ENCODE results near the gene TPX2. TPM values are rescaled to one million over a fixed set of nuclear protein-coding genes. Genes with fewer than 3 reads are reported as not detected.
"Not testable (repeated sequence)": the region's sequence is repeated elsewhere in the genome, so short reads cannot be mapped to it uniquely, and the experiment has no call there.

TPX2 gene
- total RNA-seq, 1 donor from 2014 or later, result 39.3 TPM

- no peak for DNase-seq (ENCODE audit: low read depth, low spot score)
These were observed 19.2 kb upstream of the TPX2 start for GRCh38 chr20:31719644-31720485.

DNA sequence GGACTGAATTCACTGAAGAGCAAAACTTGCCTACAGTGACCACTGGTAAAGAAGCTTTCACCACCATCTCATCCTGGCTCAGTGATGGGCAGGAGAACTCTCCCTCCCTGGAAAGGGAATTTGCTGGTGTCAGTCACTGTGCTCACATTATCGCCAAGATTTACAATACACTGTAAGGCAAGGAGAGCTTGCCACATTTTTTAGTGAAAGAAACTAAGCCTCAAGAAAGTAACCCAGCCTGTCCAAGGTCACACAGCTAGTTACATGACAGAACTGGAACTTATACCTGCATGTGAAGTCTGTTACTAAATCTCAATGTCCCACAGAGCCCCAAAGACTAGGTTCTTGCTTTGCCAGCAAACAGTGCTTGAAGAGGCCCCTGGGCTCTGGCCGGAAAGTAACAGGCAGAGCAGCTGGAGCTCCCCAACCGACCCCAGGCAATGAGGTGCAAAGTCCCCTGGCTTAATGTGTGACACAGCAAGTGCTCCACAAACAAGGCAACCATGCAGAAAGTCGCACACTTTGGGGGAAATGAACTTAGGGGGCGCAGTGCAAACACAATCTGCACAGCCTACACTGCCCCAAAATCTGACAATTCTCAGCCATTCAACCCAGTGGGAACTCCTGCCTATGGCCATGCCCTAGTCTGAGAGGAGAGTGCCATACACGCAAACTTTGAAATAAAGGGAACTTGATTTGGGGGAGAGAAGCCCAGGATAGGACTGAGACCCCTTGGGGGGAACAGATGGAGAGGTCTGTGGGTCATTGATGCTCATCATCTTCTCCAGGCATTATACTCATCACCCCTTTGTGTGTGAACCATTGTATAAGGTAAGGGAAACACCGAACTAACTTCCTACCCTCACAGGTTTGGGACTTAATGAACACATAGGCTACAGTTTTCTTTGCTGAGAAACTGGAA is 18.3 kb upstream of the TPX2 start:
- no peak for DNase-seq (ENCODE audit: low read depth, low spot score)

DNA sequence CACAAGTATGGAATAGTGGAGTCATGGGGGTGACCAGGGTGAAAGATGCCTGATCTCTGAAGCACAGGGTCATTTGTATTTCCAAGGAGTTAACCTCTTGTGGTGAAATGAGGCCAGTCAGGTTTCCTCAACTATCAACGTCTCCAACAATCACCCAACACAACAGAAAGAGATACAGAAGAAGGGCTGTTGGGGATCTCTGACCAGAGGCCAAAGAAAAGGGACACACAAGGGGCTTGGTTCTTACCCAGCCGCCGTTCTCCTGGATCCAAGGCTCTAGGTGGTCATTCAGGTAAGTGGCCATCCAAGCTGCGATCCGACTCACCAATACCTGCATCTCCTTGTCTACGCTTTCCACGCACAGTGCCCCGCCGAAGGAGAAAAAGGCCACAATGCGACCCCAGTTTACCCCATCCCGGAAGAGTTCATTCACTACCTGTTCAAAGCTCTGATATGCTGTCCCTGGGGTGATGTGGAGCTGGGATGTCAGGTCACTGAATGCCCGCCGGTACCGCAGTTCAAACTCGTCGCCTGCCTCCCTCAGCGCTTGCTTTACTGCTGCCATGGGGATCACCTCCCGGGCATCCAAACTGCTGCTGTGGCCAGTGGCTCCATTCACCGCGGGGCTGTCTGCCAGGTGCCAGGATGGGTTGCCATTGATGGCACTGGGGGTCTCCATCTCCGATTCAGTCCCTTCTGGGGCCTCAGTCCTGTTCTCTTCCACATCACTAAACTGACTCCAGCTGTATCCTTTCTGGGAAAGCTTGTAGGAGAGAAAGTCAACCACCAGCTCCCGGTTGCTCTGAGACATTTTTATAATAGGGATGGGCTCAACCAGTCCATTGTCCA is 17.5 kb upstream of the TPX2 start:
- no peak for DNase-seq (ENCODE audit: low read depth, low spot score)

DNA sequence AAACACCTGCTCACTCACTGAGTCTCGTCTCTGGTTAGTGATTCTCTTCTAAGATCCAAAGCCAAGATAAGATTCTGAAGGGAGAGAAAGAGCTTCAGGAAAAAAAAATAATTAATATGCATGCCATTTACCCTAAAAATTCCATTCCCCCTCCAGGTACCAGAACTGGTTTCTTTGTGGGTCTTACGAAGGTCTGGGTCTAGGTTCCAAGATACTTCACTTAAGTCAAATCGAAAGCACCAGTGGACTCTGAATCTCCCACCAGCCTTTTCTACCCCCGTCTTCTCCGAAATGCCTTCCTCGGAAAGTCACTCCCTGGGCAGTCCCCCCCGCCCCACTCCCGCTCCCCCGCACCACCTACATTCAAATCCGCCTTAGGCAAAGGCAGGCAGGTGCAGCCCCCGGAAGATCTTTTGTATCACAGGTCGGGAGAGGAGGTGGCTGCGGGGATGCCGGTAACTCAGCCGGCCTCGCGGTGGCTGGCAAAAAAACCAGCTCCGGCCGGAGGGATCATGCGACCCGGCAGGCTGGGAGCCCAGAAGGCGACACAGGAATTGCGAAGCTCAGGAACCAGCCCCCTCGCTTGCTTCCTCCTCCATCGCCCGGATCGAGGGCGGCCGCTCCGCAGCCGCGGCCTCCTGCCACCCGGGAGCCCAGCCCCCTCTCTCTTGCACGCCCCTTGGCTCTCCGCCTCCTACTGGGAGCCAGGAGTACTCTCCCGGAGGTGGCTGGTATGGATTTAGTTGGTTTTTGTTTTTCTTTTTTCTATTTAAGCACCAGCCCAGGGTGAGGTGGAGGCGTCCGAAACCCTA is 16.6 kb upstream of the TPX2 start, which contains the start of gene BCL2L1:
BCL2L1 (minus strand) TSS at position 612 of the 812 bp plus-strand sequence. CDS start 650 bp downstream, outside the sequence.
- peak; percentile 56 for DNase-seq (ENCODE audit: low read depth, low spot score)

DNA sequence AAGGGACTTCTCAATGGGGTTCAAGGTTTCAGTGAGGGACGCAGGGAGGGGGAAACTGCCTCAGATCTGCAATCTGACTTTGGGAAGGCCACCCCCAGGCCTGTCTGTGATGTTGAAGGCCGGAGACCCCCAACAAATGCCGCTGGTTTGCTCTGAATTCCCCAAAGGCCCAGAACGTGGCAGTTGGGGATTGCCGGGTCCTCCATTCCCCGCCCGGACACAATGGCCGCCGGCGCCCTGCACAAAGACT is 16.1 kb upstream of the TPX2 start:
- DNase-seq (ENCODE audit: low read depth, low spot score), result no peak

DNA sequence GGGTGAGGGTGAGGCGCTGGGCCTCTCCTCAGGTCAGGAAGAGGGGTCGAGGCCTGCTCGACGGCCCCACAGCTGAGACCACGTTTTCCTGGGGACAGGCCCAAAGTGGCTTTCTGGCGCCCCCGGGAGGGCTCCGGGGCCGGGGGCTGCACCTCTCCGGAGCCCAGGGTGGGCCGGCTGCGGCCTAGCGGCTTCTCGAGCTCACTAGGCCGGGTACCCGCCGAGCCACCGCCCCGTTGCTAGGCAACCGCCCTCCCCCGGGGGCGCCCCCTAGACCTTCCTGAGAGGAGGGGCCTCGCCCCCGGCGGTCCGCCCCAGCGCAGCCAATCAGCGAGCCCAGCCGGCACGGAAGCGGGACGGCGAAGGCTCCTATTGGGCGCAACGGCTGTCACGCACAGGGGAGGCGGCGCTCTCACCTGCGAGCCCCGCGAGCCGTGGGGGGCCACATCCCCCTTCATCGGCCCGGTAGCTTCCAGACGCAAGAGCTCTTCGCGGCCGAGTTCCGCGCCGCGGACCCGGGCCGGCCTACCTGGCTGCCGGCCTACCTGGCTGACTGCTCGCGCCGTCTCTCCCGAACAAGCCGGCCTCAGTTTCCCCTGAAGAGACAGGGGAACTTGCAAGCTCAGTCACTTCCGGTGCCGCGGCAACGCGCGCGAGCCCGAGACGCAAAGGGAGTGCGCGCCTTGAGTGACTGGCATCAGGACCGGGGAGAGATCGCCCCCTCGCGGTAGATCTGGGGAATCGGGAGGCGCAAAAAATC is 15.6 kb upstream of the TPX2 start:
- DNase-seq (ENCODE audit: low read depth, low spot score), result peak; percentile 92

DNA sequence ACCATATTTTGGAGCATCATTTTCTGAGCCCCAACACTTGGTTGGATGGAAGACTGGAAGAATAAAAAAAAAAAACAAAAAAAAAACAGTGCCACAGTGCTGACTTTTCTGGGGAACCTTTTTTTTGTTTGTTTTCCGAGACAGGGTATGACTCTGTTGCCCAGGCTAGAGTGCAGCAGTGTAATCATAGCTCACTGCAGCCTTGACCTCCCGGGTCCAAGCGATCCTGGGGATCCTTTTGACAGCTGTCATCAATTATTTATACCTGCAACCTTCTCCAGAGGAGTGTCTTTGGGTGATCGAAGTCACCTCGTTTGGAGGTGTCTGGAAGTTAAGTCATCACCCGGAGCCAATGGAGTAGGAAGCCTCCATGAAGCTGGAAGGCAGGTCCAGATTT is 7.8 kb upstream of the TPX2 start:
- DNase-seq (ENCODE audit: low read depth, low spot score), result no peak

- DNase-seq (ENCODE audit: low read depth, low spot score), result no peak
These were observed 474 bp downstream of the TPX2 start for GRCh38 chr20:31739550-31739977.

GRCh38 chr20:31740208-31740607 is 1.1 kb downstream of the TPX2 start:
- DNase-seq (ENCODE audit: low read depth, low spot score), result no peak

- no peak for DNase-seq (ENCODE audit: low read depth, low spot score)
These were observed 1.7 kb downstream of the TPX2 start for GRCh38 chr20:31740656-31741323.

- DNase-seq (ENCODE audit: low read depth, low spot score), result no peak
These were observed 7.2 kb downstream of the TPX2 start for GRCh38 chr20:31746068-31746878.

DNA sequence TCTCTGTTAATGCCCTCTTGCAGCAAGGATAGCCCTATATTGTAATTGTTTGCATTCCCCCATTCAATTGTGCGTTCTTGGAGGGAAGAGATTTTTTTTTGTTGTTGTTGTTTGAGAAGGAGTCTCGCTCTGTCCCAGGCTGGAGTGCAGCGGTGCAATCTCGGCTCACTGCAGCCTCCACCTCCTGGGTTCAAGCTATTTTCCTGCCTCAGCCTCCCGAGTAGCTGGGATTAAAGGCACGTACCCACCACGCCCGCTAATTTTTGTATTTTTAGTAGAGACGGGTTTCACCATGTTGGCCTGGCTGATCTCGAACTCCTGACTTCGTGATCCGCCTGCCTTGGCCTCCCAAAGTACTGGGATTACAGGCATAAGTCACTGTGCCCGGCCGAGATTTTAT is 7.9 kb downstream of the TPX2 start:
- not testable (repeated sequence) for DNase-seq (ENCODE audit: low read depth, low spot score)

DNA sequence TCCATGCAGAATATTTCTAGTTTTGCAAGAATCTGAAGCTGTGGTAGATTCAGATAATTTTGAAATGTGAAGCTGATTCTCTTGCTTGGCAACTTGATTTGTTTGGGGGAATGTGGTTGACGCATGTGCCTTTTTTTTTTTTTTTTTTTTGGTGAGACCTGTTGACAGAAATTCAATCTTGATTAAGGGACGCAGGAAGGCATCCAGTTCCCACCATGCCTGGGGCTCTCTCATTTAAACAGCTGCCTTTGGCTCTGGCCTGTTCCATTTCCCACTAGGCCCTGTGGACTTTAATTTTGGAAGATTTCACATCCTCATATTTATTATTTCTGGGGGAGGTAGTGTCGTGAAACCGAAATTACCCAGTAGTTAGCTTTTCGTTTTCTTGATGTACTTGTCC is 8.6 kb downstream of the TPX2 start:
- DNase-seq (ENCODE audit: low read depth, low spot score), result no peak

DNA sequence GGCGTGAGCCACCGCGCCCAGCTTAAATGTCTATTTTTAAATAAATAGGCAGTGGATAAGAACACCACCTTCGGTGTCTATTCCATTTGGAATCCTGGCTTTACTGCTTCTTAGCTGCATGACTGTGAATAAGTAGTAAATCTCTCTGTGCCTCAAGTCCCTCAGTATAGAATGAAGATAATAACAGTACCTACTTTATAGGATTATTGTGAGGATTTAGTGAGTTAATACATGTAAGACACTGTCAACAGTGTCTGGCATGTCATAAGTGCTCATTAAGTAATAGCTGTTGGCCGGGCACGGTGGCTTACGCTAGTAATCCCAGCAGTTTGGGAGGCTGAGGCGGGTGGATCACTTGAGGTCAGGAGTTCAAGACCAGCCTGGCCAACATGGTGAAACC is 10.1 kb downstream of the TPX2 start:
- no peak for DNase-seq (ENCODE audit: low read depth, low spot score)

- no peak for DNase-seq (ENCODE audit: low read depth, low spot score)
These were observed 12.0 kb downstream of the TPX2 start for GRCh38 chr20:31751126-31751525.

GRCh38 chr20:31757254-31757653 is 18.2 kb downstream of the TPX2 start:
- no peak for DNase-seq (ENCODE audit: low read depth, low spot score)

DNA sequence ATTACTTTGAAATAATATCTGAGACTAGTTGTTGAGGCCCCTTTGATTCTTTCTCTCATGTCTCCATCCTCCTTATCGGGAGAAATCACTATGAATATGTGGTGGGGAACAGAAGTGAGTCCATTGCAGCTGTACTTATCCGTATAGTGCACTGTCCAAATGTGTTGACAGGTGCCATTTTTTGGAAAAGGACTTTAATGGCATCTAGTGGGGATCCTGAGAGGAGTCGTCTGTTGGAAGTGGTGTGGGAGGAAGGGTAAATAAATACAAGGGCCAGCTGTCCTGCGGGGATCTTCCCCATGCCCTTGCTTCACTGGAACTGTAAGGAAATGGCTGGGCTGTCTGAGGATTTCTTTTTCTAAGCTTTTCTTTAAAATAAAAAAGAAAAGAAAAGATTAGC is 19.4 kb downstream of the TPX2 start:
- DNase-seq (ENCODE audit: low read depth, low spot score), result no peak

DNA sequence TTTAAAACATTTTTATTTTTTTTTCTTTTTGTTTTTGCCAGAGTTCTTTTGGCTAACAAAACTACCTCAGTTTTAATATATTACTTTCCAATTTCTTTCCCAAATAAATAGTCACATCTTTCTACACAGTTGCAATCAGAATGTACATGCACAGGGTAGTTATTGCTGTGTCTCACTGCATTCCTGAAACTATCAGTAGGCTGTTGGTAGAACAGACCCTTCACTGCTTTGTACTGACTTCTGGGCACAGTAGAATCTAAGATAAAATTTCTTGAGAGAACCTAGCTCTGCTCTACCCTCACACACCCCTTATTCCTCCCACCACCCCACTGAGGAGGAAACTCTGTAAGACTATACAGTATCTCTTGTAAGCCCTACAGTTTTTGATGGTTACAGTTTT is 19.9 kb downstream of the TPX2 start:
- no peak for DNase-seq (ENCODE audit: low read depth, low spot score)

Data from pulmonary artery endothelial cell (primary cell).